CD4-positive, alpha-beta T cell treated with Interleukin-10 for 1 hour (primary cell): ENCODE results near the gene NFIC.
A peak's percentile ranks its signal among the peaks of the same experiment; 100 is the strongest.

Source experiments
- DNase-seq: peaks from one replicate; pipeline ENCODE4 v3.0.0-alpha.2; 2020

Gene NFIC

GRCh38 chr19:3513229-3514140 lies 147.1 kb downstream of the NFIC start:
- no peak for DNase-seq

GRCh38 chr19:3514930-3515329 lies 148.5 kb downstream of the NFIC start:
- DNase-seq: no peak

- no peak for DNase-seq
These were observed 149.6 kb downstream of the NFIC start for GRCh38 chr19:3515891-3516422.

- peak; percentile 59 for DNase-seq
These were observed 150.4 kb downstream of the NFIC start for GRCh38 chr19:3516675-3517207.

- no peak for DNase-seq
These were observed 151.3 kb downstream of the NFIC start for GRCh38 chr19:3517638-3518037.

- DNase-seq: no peak
These were observed 151.9 kb downstream of the NFIC start for GRCh38 chr19:3518255-3518654.

GRCh38 chr19:3518659-3519058 lies 152.3 kb downstream of the NFIC start:
- DNase-seq: no peak
